Upper lobe of left lung (tissue), 6 donors: ENCODE data around the gene PLCB4. TPM values are rescaled to one million over a fixed set of nuclear protein-coding genes. Genes with fewer than 3 reads are reported as not detected.

ENCODE experiments used
- ATAC-seq, 2 donors: fragments of 200-7000 bp; cut with Tn5 transposase; one replicate each; pipeline ENCODE4 v1.9.1; 2022; ENCODE audit warnings: mild to moderate bottlenecking in 2 of 2, moderate library complexity in 2 of 2; ENCODE audit not compliant: low FRiP score in 2 of 2
- DNase-seq, 2 donors: peaks; one replicate each; pipeline ENCODE4 v3.0.0-alpha.2; 2019 to 2020
- H3K27ac ChIP-seq, 4 donors: fragments of 200-600 bp; sonication (generic); one replicate each; pipeline ENCODE4 v1.5.1; 2016 to 2019
- H3K27me3 ChIP-seq, 4 donors: fragments of 200-600 bp; sonication (generic); one replicate each; pipeline ENCODE4 v1.5.1; 2017 to 2019
- H3K36me3 ChIP-seq, 4 donors: fragments of 200-600 bp; sonication (generic); one replicate each; pipeline ENCODE4 v1.5.1; 2016 to 2019
- H3K4me1 ChIP-seq, 4 donors: fragments of 200-600 bp; sonication (generic); one replicate each; pipeline ENCODE4 v1.5.1; 2018 to 2019
- H3K4me3 ChIP-seq, 4 donors: fragments of 200-600 bp; sonication (generic); one replicate each; pipeline ENCODE4 v1.5.1; 2017 to 2019; ENCODE audit warnings: mild to moderate bottlenecking in 2 of 4, moderate library complexity in 1 of 4
- H3K9me3 ChIP-seq, 4 donors: fragments of 200-600 bp; sonication (generic); one replicate each; pipeline ENCODE4 v1.5.1; 2018 to 2019
- EP300 ChIP-seq, 4 donors: sonication (generic); formaldehyde crosslinking; IDR thresholded peaks; one replicate each; pipeline ENCODE4 v1.5.1; 2017; ENCODE audit warnings: antibody characterized with exemption in 4 of 4, control low read depth in 2 of 4
- POLR2A ChIP-seq, 4 donors: fragments of 450-650 bp; IDR thresholded peaks; one replicate each; pipeline ENCODE4 v1.5.1; 2016 to 2017; ENCODE audit warnings: antibody characterized with exemption in 4 of 4, mild to moderate bottlenecking in 2 of 4
- POLR2AphosphoS5 ChIP-seq, 2 donors: sonication (generic); formaldehyde crosslinking; IDR thresholded peaks; one replicate each; pipeline ENCODE4 v1.5.1; 2017; ENCODE audit warnings: antibody characterized with exemption in 2 of 2
- WGBS, 2 donors: methylation state at CpG; one replicate each; pipeline ENCODE4 v1.1.5; 2017 to 2018; 5-methylcytosine and 5-hydroxymethylcytosine counted together
- total RNA-seq, 6 donors: library from RNA; depleted of rRNA in 4 of 6; stranded (reverse); fragments of >200 nt in 4 of 6; gene quantifications; one replicate each; pipeline versions ENCODE4 v1.1.0 to v1.2.1, GENCODE V29; 2016 to 2021
- TF ChIP-seq, protein P1 (sequence below), 6 experiments: fragments of 450-650 bp in 4 of 6; fragments of 200-600 bp in 2 of 6; sonication (generic) in 2 of 6; IDR thresholded peaks; one replicate each; pipeline ENCODE4 v1.5.1; 2016 to 2019; ENCODE audit warnings: antibody characterized with exemption in 6 of 6
- donor health status: DM: no; HTN: no; CAD: no; lungs with moderate emphysema.
- donor health status: DM: no; HTN: yes; CAD: no; lungs with severe emphysema.

PLCB4 gene
- total RNA-seq, 6 donors from 2014 or later: 5.7 to 15.2 (median 8.2) TPM

DNA sequence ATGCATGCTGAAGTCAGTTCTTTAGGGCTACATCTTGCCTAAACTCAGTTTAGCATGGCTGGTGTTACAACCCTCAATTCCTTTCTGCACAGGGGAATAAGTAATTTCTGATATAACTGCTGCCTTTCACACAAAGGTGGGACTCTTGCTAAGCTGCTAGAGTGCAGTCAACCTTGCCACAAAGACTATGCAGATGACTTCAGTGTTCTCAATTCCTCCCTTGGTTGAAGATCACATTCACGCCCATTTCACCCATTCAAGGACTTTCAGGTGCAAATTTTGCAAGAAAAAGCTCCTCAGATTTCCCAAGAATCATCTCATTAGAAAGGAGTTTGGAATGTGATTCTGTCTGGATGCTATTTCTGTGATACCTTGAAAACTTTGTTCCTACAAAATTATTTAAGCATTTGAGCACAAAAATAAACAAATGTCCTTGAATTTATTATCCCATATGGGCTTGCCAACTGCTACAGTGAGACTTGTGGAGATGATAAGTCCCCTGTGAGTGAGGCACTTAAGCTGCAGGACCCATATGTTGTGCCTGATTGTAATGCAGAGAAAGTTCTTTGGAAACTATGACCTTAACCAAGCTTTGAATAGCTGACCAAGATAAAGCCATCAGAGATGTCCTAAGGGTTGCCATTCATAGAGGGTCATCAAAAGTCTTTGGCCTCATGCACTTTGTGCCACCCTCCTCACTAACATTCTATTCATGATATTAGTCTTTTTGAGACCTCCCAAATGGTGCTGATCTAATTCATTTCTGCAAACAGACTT lies 111.8 kb downstream of the PLCB4 start:
- ATAC-seq: no peak
- Histone ChIP-seq H3K36me3 (no peaks in the 10 kb centered on the region), H3K27me3 (no peaks in the 10 kb centered on the region), H3K27ac (no peak overlapping the region), H3K4me3 (no peak overlapping the region), H3K9me3 (no peaks in the 10 kb centered on the region), H3K4me1 (no peaks in the 10 kb centered on the region)
- WGBS, 2 donors: 84 to 86% methylated on average over 1 of the region's 1 CpG
- TF ChIP-seq EP300 (IDR thresholded peaks at IDR 0.05) (no peak), POLR2A (IDR thresholded peaks at IDR 0.05) (no peak)
- DNase-seq: no peak

DNA sequence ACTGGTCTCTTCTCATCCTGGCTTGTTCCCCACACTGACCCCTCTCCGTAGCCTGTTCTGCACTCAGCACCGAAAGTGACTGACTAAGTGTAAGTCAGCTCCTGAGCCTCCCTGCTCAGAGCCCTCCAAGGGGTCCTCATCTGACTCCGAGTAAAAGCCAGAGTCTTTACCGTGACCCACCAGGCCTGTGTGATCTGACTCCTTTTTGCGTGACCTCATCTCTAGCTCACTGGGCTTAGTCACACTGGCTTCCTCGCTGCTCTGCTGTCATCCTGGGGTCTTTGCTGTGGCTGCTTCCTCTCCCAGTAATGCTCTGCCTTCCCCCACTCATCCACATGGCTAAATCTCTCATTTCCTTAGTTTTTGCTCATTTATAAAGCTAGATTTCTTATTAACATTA lies 116.6 kb downstream of the PLCB4 start:
- no peak for TF ChIP-seq POLR2AphosphoS5 (IDR thresholded peaks at IDR 0.05)
- TF ChIP-seq, protein P1, sequence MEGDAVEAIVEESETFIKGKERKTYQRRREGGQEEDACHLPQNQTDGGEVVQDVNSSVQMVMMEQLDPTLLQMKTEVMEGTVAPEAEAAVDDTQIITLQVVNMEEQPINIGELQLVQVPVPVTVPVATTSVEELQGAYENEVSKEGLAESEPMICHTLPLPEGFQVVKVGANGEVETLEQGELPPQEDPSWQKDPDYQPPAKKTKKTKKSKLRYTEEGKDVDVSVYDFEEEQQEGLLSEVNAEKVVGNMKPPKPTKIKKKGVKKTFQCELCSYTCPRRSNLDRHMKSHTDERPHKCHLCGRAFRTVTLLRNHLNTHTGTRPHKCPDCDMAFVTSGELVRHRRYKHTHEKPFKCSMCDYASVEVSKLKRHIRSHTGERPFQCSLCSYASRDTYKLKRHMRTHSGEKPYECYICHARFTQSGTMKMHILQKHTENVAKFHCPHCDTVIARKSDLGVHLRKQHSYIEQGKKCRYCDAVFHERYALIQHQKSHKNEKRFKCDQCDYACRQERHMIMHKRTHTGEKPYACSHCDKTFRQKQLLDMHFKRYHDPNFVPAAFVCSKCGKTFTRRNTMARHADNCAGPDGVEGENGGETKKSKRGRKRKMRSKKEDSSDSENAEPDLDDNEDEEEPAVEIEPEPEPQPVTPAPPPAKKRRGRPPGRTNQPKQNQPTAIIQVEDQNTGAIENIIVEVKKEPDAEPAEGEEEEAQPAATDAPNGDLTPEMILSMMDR (IDR thresholded peaks at IDR 0.05): no peak
- no peak for TF ChIP-seq POLR2A (IDR thresholded peaks at IDR 0.05)
- TF ChIP-seq EP300 (IDR thresholded peaks at IDR 0.05): no peak
- no peak for DNase-seq
- ATAC-seq: no peak
- Histone ChIP-seq H3K36me3 (no peaks in the 10 kb centered on the region), H3K9me3 (no peaks in the 10 kb centered on the region), H3K4me3 (no peak overlapping the region), H3K4me1 (no peaks in the 10 kb centered on the region), H3K27me3 (no peaks in the 10 kb centered on the region), H3K27ac (no peak overlapping the region)
- WGBS, 2 donors: 89 to 91% methylated on average over 6 of the region's 6 CpGs

GRCh38 chr20:9186396-9186795 lies 117.5 kb downstream of the PLCB4 start:
- no peak for ATAC-seq
- WGBS, 2 donors: 38 to 47% methylated on average over 5 of the region's 5 CpGs
- Histone ChIP-seq H3K4me3 (no peak overlapping the region), H3K27ac (no peak overlapping the region), H3K36me3 (no peaks in the 10 kb centered on the region), H3K4me1 (no peaks in the 10 kb centered on the region), H3K27me3 (no peaks in the 10 kb centered on the region), H3K9me3 (no peaks in the 10 kb centered on the region)
- DNase-seq: no peak
- no peak for TF ChIP-seq POLR2AphosphoS5 (IDR thresholded peaks at IDR 0.05)

DNA sequence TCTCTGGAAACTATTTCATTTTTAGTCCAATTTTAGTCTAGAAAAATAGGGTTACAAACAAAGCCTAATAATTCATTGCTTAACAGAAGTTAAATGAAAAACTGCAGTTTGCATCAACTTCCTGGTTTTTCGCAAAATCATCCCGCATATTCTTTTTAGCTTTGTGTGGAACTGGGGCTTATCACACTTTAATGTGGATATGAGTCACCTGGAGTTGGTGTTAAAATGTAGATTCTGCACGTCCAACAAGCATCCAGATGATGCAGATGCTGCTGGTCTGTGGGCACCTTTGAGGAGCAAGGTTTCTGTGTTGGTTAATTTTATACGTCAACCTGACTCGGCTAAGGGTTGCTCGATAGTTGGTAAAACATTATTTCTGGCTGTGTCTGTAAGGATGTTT lies 126.1 kb downstream of the PLCB4 start:
- DNase-seq (no peak), ATAC-seq (no peak)
- Histone ChIP-seq H3K4me1 (no peaks in the 10 kb centered on the region), H3K4me3 (no peak overlapping the region), H3K27ac (no peak overlapping the region), H3K36me3 (no peaks in the 10 kb centered on the region), H3K27me3 (no peaks in the 10 kb centered on the region), H3K9me3 (no peaks in the 10 kb centered on the region)
- TF ChIP-seq EP300 (IDR thresholded peaks at IDR 0.05) (no peak), POLR2A (IDR thresholded peaks at IDR 0.05) (no peak), POLR2AphosphoS5 (IDR thresholded peaks at IDR 0.05) (no peak)
- TF ChIP-seq, protein P1 (IDR thresholded peaks at IDR 0.05): no peak
- WGBS, 2 donors: 83 to 85% methylated on average over 6 of the region's 6 CpGs

DNA sequence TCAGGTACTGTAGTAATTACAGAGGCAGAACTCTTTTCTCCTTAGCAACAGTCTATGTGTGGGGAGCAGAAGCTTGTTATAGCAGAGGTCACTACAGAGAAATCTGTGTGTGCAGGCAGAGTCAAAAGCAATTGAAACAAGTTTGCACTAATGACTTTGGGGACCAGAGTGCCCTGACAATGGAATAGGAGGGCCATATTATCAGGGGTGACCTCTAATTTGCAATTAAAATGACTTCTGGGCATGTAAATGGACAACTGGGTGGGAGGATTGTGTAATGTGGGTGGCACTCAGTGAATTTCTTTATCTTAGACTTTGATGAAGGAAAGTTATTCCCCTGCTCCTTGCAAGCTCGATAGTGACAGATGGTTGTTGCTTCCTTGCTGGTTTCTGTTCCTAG lies 127.2 kb downstream of the PLCB4 start:
- no peaks in the 10 kb centered on the region for H3K36me3 ChIP-seq
- no peaks in the 10 kb centered on the region for H3K27me3 ChIP-seq
- 53 to 61% methylated on average over 1 of the region's 1 CpG for WGBS, 2 donors
- DNase-seq (no peak), ATAC-seq (no peak)
- H3K4me3 ChIP-seq: no peak overlapping the region
- TF ChIP-seq POLR2A (IDR thresholded peaks at IDR 0.05) (no peak), EP300 (IDR thresholded peaks at IDR 0.05) (no peak)
- H3K4me1 ChIP-seq: peaks cover 0 to 6% (median 4%) of the 10 kb centered on the region in 4 donors
- H3K27ac ChIP-seq: no peak overlapping the region
- no peaks in the 10 kb centered on the region for H3K9me3 ChIP-seq

DNA sequence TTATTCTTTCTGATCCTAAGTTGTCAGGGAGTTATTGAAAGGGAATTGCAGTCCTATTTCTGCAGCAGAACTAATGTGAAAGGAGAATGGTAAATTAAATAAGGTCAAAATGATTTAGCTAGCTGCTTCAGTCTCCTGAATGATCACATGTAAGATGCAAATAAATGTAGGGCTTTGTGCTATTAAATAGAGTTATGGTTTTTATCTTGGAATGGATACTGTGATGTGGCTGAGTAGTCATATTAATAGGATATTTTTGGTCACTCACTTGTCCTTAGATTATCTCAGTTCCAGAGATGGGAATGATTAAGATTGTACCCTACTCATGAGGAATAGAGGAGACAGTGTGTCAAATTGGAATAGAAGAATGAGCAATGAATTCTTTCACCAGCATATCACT lies 129.6 kb downstream of the PLCB4 start:
- TF ChIP-seq POLR2A (IDR thresholded peaks at IDR 0.05): no peak

GRCh38 chr20:9200196-9200595 lies 131.3 kb downstream of the PLCB4 start:
- H3K4me3 ChIP-seq: no peak overlapping the region
- no peak for ATAC-seq
- TF ChIP-seq POLR2A (IDR thresholded peaks at IDR 0.05): no peak
- no peaks in the 10 kb centered on the region for H3K27me3 ChIP-seq
- 56 to 72% methylated on average over 5 of the region's 5 CpGs for WGBS, 2 donors
- DNase-seq: no peak
- no peaks in the 10 kb centered on the region for H3K36me3 ChIP-seq
- no peak overlapping the region for H3K27ac ChIP-seq
- peaks cover 0 to 6% (median 4%) of the 10 kb centered on the region in 4 donors for H3K4me1 ChIP-seq
- H3K9me3 ChIP-seq: no peaks in the 10 kb centered on the region

More for the DNA sequence above, 129.6 kb downstream of the PLCB4 start:
- no peaks in the 10 kb centered on the region for H3K36me3 ChIP-seq
- ATAC-seq (no peak), DNase-seq (no peak)
- peaks cover 0 to 6% (median 4%) of the 10 kb centered on the region in 4 donors for H3K4me1 ChIP-seq
- no peaks in the 10 kb centered on the region for H3K27me3 ChIP-seq
- H3K27ac ChIP-seq: no peak overlapping the region
- H3K4me3 ChIP-seq: no peak overlapping the region
- H3K9me3 ChIP-seq: no peaks in the 10 kb centered on the region
